Activated effector memory CD4-positive, alpha-beta T cell treated with Interleukin-2 at 50 U/mL for 16 hours (primary cell): ENCODE data around the gene CHTF18.

Source experiments
- DNase-seq: peaks from one replicate; pipeline ENCODE4 v3.0.0-alpha.2; 2020

The CHTF18 gene

DNA sequence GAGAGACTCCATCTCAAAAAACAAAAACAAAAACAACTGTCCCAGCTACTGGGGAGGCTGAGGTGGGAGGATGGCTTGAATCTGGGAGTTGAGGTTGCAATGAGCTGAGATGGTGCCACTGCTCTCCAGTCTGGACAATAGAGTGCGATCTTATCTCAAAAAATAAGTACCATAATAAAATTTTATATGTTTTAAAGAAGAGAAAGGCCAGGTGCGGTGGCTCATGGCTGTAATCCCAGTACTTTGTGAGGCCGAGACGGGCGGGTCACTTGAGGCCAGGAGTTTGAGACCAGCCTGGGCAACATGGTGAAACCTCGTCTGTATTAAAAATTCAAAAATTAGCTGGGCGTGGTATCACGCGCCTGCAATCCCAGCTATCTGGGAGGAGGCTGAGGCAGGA, 11.6 kb upstream of the CHTF18 start:
- DNase-seq, result no peak

DNA sequence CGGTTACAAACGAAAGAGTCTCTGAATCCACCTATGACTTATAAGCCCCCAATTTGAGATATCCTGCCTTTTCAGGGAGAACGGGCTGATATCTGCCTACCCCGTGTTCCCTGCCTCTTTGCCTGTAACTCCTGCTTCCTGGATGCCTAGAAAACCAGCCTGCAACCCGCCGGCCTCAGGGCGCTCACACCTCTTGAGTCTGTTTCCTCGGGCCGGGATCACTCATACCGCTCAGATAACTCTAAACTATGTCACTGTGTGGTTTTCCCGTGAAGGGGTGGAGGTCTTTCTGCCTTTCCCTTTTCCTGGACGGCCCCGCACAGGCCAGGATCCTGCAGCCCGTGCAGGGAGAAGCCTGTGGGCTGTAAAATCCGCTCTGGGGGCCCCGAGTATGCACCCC, 10.6 kb upstream of the CHTF18 start:
- DNase-seq, result no peak

GRCh38 chr16:778447-778846, 10.0 kb upstream of the CHTF18 start:
- DNase-seq, result no peak

DNA sequence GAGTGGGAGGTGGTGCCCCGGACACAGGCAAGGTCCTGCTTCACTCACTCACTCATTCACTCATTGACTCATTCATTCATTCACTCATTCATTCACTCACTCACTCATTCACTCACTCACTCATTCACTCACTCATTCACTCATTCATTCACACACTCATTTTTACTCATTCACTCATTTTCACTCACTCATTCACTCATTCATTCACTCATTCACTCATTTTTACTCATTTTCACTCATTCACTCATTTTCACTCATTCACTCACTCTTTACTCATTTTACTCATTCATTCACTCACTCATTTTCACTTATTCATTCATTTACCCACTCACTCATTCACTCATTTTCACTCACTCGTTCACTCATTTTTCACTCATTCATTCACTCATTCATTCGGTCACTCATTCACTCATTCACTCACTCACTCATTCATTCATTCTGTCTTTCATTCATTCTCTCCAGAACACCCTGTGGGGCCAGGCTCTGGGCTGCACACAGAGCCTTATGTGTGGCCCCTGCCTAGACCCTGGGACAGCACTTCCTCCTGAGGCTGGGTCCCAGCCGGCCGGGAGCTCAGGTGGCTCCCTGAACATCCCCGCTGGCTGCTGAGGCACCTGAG, 9.4 kb upstream of the CHTF18 start:
- no peak for DNase-seq

DNA sequence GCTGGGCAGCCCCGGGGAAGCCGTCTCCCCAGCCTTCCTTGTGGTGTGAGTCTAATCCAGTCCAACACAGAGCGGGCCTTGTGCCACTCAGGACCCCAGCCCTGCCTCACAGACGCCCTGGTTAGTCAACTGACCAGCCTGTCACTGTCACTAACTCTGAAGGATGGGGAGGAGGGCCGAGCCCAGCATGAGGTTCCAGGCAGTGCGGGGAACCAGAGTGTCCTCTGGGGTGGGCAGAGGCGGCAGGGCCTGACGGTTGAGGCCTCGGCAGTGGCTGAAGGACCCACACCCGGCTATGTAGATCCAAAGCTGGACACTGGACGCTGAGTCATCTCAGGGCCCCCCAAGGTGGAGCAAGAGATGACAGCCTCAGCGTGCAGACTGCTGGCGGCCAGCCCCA, 8.9 kb upstream of the CHTF18 start:
- DNase-seq, result no peak

GRCh38 chr16:780296-780695, 8.1 kb upstream of the CHTF18 start:
- DNase-seq, result no peak

GRCh38 chr16:781346-782010, 6.9 kb upstream of the CHTF18 start:
- no peak for DNase-seq

DNA sequence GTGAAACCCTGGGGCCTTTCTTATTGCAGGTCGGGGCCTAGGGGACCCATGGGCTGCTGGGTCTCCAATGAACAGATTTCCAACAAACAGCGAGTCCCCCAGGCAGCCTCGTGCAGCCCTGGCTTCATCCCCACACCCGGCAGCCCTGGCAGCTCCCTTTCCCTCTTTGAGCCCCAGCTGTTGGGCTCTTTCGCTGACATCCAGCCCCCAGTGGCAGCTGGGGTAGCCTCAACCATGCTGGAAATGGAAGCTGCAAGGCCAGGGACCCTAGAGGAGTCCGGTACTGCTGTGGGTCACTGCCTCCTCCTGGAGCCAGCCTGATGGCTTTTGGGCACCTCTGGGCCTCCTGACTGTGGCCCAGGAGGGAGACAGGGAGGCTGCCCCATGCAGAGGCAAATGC, 6.2 kb upstream of the CHTF18 start:
- DNase-seq, result no peak

GRCh38 chr16:782766-783403, 5.5 kb upstream of the CHTF18 start:
- DNase-seq, result no peak

DNA sequence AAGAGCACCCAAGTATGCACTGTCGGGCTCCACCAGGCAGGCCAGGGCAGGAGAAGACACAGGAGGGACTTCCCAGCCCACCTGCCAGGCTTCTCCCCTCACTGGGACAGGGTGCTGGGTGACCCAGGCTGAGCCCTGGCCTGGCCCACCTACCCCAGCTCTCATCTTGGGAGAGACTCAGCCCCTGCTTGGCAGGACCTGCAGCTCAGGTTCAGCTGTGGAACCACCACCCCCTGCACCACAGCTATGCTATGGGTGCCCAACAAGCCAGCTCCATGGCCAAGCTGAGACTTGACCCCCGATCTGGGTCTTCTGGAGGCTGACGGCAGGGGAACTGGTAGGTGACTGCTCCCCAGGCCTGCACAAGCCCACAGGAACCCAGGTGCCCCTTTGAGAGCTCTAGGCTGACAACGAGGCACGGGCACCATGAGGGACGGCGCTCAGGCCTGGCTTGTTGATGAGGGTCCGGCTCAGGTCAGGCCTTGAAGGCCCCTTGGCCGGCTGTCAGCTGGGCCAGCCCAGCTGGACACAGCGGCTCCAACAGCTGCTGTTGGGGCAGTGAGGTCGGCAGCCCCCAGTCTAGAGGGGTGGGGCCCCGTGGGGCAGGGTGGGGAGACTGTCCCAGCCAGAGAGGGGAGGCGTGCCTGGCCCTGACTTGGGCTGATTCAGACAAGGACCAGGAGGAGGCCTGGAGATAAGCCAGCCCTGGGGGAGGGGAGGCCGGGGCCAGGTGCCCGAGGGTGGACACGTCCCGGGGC, 4.8 kb upstream of the CHTF18 start:
- DNase-seq, result no peak

GRCh38 chr16:784431-784830, 4.0 kb upstream of the CHTF18 start:
- DNase-seq, result no peak

GRCh38 chr16:785563-786535, 2.6 kb upstream of the CHTF18 start:
- peak; percentile 56 for DNase-seq

GRCh38 chr16:787321-787966, 976 bp upstream of the CHTF18 start:
- DNase-seq, result no peak

GRCh38 chr16:787978-788398, 432 bp upstream of the CHTF18 start, which contains the start of gene RPUSD1:
RPUSD1 (minus strand) TSS chr16:788381; CDS start chr16:787737, 644 bp downstream.
- DNase-seq, result no peak

DNA sequence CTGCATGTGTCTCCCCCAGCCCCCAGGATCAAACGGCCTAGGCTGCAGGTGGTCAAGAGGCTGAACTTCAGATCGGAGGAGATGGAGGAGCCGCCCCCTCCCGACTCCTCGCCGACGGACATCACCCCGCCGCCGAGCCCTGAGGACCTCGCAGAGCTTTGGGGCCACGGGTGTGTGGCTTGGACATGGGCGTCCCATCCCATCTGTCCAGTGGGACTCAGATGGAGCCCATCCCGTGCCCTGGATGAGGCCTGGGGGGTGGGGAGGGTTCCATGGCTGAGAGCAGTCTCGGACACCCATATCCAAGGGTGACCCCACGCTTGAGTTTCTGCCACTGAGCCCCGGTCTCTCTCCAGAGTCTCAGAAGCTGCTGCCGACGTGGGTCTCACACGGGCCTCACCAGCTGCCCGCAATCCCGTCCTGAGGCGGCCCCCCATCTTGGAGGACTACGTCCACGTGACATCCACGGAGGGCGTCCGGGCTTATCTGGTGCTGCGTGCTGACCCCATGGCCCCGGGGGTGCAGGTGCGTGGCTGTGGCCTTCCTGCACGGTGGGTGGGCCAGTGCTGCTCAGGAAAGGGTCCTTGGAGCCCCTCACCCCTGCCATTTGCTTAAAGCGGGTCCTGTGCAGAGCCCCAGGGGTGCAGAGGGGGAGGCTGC, 901 bp downstream of the CHTF18 start:
- no peak for DNase-seq

DNA sequence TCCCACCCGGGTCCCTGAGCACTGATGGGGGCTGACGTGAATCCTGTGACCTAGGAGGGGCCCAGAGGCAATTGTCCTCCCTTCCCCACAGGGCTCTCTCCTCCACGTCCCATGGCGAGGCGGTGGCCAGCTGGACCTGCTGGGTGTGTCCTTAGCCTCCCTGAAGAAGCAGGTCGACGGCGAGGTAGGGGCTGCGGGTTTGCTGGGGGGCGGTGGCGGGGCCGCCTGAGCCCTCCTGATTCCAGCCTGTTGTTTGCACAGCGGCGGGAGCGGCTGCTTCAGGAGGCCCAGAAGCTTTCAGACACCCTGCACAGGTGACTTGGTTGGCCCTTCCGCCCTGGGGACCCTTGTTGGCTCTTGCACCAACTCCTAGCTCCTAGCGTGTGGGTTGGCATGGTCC, 1.7 kb downstream of the CHTF18 start:
- no peak for DNase-seq

GRCh38 chr16:791131-791530, 2.7 kb downstream of the CHTF18 start:
- DNase-seq, result no peak

DNA sequence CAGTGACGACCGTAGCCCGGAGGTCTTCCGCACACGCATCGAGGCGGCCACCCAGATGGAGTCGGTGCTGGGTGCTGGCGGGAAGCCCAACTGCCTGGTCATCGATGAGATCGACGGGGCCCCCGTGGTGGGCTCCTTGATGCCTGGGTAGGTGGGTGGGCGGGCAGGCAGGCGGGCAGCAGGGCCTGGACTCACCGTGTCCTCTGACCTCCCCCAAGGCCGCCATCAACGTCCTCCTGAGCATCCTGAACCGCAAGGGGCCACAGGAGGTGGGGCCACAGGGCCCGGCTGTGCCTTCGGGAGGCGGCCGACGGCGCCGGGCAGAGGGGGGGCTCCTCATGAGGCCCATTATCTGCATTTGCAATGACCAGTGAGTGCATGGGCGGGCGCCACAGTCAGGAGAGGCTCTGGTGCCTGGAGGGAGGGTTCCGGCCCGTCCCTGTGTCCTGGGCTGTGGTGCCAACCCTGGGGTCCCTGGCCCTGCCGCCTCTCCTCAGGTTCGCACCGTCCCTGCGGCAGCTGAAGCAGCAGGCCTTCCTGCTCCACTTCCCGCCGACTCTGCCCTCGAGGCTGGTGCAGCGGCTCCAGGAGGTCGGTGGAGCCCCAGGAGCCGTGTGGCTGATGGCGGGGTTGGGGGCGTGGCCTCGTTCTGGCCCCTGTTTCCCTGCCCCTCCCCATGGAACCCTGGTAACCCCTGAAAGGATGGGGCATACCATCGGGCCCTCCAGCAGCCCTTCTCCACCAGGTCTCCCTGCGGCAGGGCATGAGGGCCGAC, 4.0 kb downstream of the CHTF18 start:
- no peak for DNase-seq

GRCh38 chr16:793414-793813, 5.0 kb downstream of the CHTF18 start:
- no peak for DNase-seq

DNA sequence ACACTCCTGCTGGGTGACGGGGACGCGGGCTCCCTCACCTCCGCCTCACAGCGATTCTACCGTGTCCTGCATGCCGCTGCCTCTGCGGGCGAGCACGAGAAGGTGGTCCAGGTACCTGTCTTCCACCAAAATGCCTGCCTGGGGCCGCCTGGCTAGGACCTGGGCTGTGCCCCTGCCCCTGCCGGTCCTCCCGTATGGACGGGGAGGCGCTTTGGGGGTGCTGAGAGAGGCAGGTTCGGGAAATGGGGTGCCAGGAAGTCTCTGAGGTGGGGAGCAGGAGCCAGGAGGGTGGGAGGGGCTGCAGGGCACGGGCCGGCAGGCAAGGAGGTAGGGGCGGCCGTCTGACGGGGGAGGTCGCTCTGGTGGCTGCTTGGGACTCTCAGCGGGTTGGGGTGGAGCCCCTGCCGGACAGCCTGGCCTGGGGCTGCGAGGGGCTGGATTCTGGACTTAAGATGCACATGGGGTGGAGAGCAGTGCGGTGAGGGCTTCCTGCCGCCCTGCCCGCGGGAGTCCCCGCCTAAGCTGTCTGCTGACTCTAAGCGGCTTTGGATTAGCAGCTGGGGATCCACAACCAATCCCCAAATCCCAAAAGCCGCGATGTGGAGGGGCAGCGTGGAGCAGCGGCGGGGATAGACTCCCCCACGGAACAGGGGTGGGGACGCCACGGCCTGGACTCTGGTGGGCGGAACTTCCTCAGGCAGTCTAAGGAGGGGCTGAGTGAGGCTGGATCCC, 5.8 kb downstream of the CHTF18 start:
- no peak for DNase-seq
